SU-DHL-6 (cell line): ENCODE results near the gene CFL1.

Source experiments
- H2AFZ ChIP-seq: fragments of 200-600 bp; sonication (generic); 2 replicates; pipeline ENCODE4 v1.6.1; 2014; ENCODE audit warnings: low read depth, mild to moderate bottlenecking, moderate library complexity, mixed read lengths, antibody characterized with exemption, low read length; ENCODE audit not compliant: severe bottlenecking
- H3F3A ChIP-seq: fragments of 200-600 bp; shearing (Covaris generic); 2 replicates; pipeline ENCODE4 v1.6.0; 2016; ENCODE audit warnings: antibody characterized with exemption, mild to moderate bottlenecking; ENCODE audit not compliant: insufficient read depth
- H3K27ac ChIP-seq: fragments of 200-600 bp; sonication (generic); 2 replicates; pipeline ENCODE4 v1.5.1; 2016; ENCODE audit warnings: low read depth, mild to moderate bottlenecking, low read length, moderate library complexity, mixed read lengths
- H3K27me3 ChIP-seq: fragments of 200-600 bp; sonication (generic), shearing (Covaris generic); 2 replicates; pipeline ENCODE4 v1.6.0; 2014; ENCODE audit warnings: mild to moderate bottlenecking, low read length
- H3K36me3 ChIP-seq: fragments of 200-600 bp; sonication (generic); 2 replicates; pipeline ENCODE4 v1.6.1; 2014; ENCODE audit warnings: mild to moderate bottlenecking, low read length, mixed read lengths
- H3K4me2 ChIP-seq: fragments of 300-600, 200-600 bp; shearing (Covaris generic), sonication (generic); 2 replicates; pipeline ENCODE4 v1.6.0; 2014; ENCODE audit warnings: low read length, low read depth, mild to moderate bottlenecking; ENCODE audit not compliant: poor library complexity, severe bottlenecking
- H3K4me3 ChIP-seq: fragments of 200-600 bp; sonication (generic); 2 replicates; pipeline ENCODE4 v1.5.1; 2014; ENCODE audit warnings: antibody characterized with exemption, low read length, mild to moderate bottlenecking, mixed read lengths; ENCODE audit not compliant: insufficient read depth, poor library complexity, severe bottlenecking
- H3K79me2 ChIP-seq: fragments of 200-600 bp; sonication (generic); 2 replicates; pipeline ENCODE4 v1.6.1; 2014; ENCODE audit warnings: mild to moderate bottlenecking, low read length, moderate library complexity; ENCODE audit not compliant: insufficient read depth
- H3K9ac ChIP-seq: fragments of 200-600 bp; sonication (generic); 2 replicates; pipeline ENCODE4 v1.7.0; 2014; ENCODE audit warnings: mild to moderate bottlenecking, low read length
- H3K9me2 ChIP-seq: fragments of 200-600 bp; sonication (generic); replicated peaks from 2 replicates; pipeline ENCODE4 v1.6.1; 2014; ENCODE audit warnings: low read length; ENCODE audit not compliant: insufficient read depth
- H3K9me3 ChIP-seq: fragments of 200-600 bp; sonication (generic); 2 replicates; pipeline ENCODE4 v1.6.1; 2014; ENCODE audit warnings: low read length, mixed read lengths; ENCODE audit not compliant: insufficient read depth
- H4K20me1 ChIP-seq: fragments of 200-600 bp; sonication (generic); 2 replicates; pipeline ENCODE4 v1.6.1; 2014; ENCODE audit warnings: low read depth, mild to moderate bottlenecking, antibody characterized with exemption, low read length, moderate library complexity, mixed read lengths
- CTCF ChIP-seq: fragments of 200-600 bp; sonication (generic); IDR thresholded peaks from one replicate; pipeline ENCODE4 v1.5.1; 2017; ENCODE audit warnings: antibody characterized with exemption, mild to moderate bottlenecking, low read length, moderate library complexity; ENCODE audit not compliant: insufficient read depth, poor library complexity, severe bottlenecking
- EZH2phosphoT487 ChIP-seq: fragments of 200-600 bp; sonication (generic), shearing (Covaris generic); conservative IDR thresholded peaks from 2 replicates; pipeline ENCODE4 v1.6.1; 2018; ENCODE audit warnings: mild to moderate bottlenecking, antibody characterized with exemption, low read length, moderate library complexity, mixed read lengths

Gene CFL1

GRCh38 chr11:65811764-65812475 is 46.1 kb downstream of the CFL1 start:
- no peaks in the 10 kb centered on the region for H3F3A ChIP-seq
- H4K20me1 ChIP-seq = no peaks in the 10 kb centered on the region
- H3K4me2 ChIP-seq = no peak overlapping the region
- H3K36me3 ChIP-seq = no peaks in the 10 kb centered on the region
- no peak overlapping the region for H3K9ac ChIP-seq
- H3K4me3 ChIP-seq = no peak overlapping the region
- no peaks in the 10 kb centered on the region for H3K27me3 ChIP-seq
- H2AFZ ChIP-seq = no peak overlapping the region
- no peak overlapping the region for H3K27ac ChIP-seq
- H3K9me3 ChIP-seq = no peaks in the 10 kb centered on the region
- H3K9me2 ChIP-seq = no peaks in the 10 kb centered on the region
- no peak for TF ChIP-seq EZH2phosphoT487
- TF ChIP-seq CTCF = no peak
- H3K79me2 ChIP-seq = no peaks in the 10 kb centered on the region

DNA sequence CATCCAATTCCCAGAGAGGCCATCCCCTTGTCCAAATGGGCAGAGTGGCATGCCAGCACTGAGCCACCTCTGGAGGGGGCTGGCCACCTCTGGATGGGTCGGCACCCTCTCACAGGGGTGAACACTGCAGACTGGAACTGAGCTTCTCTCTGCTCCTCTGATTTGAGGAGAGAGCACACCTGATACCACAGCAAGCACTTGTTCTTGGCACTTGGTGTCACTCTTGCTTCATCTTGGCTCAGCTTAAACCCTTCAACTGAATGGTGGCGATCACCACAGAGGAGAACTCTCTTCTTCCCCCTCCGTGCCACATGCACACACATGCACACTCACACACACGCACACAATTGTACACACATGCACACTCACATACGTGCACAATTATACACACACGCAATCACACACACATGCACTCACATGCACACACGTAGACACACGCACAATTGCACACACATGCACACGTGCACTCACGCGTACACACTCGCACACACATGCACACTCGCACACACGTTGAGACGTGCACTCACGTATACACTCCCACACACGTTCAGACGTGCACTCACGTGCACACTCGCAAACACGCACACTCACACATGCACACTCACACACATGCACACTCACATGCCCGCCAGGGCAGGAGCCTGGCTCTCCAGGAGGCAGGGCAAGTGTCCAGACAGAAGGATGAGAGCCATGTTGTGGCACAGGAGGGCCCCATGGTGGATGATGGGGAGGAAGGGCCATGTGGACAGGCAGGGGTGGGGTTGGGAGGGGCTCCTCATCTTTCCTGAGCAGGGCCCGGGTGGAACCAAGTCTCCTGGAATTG is 47.7 kb downstream of the CFL1 start:
- Histone ChIP-seq H3K79me2 (no peaks in the 10 kb centered on the region), H3K27ac (no peak overlapping the region), H3K9me3 (no peaks in the 10 kb centered on the region), H3F3A (no peaks in the 10 kb centered on the region), H2AFZ (no peak overlapping the region), H4K20me1 (no peaks in the 10 kb centered on the region), H3K4me2 (no peak overlapping the region), H3K36me3 (no peaks in the 10 kb centered on the region), H3K9me2 (no peaks in the 10 kb centered on the region), H3K4me3 (no peak overlapping the region), H3K9ac (no peak overlapping the region), H3K27me3 (no peaks in the 10 kb centered on the region)
- TF ChIP-seq EZH2phosphoT487 (no peak), CTCF (no peak)

DNA sequence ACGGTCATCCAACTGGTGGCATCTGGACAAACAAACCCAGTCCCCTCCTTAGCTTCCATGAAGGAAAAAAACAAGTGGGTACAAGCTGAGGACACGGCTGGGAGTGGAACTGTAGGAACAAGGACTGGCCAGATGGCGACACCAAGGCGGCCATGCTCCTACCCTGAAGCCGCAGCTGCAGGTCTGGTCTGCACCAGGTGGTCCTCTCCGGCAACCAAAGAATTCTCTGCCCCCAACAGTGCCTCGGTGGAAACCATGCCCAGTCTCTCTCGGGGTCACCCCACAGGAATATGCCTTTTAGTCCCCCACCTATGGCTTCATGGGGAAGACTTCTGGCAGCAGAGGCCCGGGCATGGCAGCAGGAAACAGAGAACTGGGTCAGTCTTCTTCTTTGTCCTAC is 48.5 kb downstream of the CFL1 start:
- Histone ChIP-seq H3K9me3 (no peaks in the 10 kb centered on the region), H4K20me1 (no peaks in the 10 kb centered on the region), H3K27ac (no peak overlapping the region), H3K4me3 (no peak overlapping the region), H2AFZ (no peak overlapping the region), H3K9ac (no peak overlapping the region), H3F3A (no peaks in the 10 kb centered on the region), H3K4me2 (no peak overlapping the region), H3K27me3 (no peaks in the 10 kb centered on the region), H3K79me2 (no peaks in the 10 kb centered on the region), H3K9me2 (no peaks in the 10 kb centered on the region), H3K36me3 (no peaks in the 10 kb centered on the region)
- TF ChIP-seq CTCF (no peak), EZH2phosphoT487 (no peak)
